ENCODE measurements around the gene RPS6KB2. TPM values are rescaled to one million over a fixed set of nuclear protein-coding genes. Genes with fewer than 3 reads are reported as not detected.
A peak's percentile ranks its signal among the peaks of the same experiment; 100 is the strongest.

Gene RPS6KB2
- polyA plus RNA-seq: 40.3 TPM
- long read RNA-seq, donor 1, partial matches to known transcripts: 0 of 2 reads
- long read RNA-seq, donor 1, other reads (novel, unspliced or antisense): 0 of 2 reads
- long read RNA-seq, donor 2, transcript RPS6KB2-201 (15 exons, 1,733 nt): major isoform, 5 of 14 reads
- long read RNA-seq, donor 2, partial matches to known transcripts: 9 of 14 reads
- long read RNA-seq, donor 2, other reads (novel, unspliced or antisense): 0 of 14 reads
- long read RNA-seq, donor 3: 0 reads
- long read RNA-seq, donor 4, partial matches to known transcripts: 0 of 2 reads
- long read RNA-seq, donor 4, other reads (novel, unspliced or antisense): 0 of 2 reads
- long read RNA-seq, donor 5, partial matches to known transcripts: 0 of 3 reads
- long read RNA-seq, donor 5, other reads (novel, unspliced or antisense): 0 of 3 reads
- long read RNA-seq, donor 6, transcript RPS6KB2-201 (15 exons, 1,733 nt): major isoform, 6 of 6 reads
- long read RNA-seq, donor 6, partial matches to known transcripts: 0 of 6 reads
- long read RNA-seq, donor 6, other reads (novel, unspliced or antisense): 0 of 6 reads
- long read RNA-seq, donor 7, transcript RPS6KB2-201 (15 exons, 1,733 nt): major isoform, 5 of 5 reads
- long read RNA-seq, donor 7, partial matches to known transcripts: 0 of 5 reads
- long read RNA-seq, donor 7, other reads (novel, unspliced or antisense): 0 of 5 reads
- long read RNA-seq, donor 8, transcript RPS6KB2-201 (15 exons, 1,733 nt): major isoform, 7 of 7 reads
- long read RNA-seq, donor 8, partial matches to known transcripts: 0 of 7 reads
- long read RNA-seq, donor 8, other reads (novel, unspliced or antisense): 0 of 7 reads
- long read RNA-seq, donor 9, transcript RPS6KB2-201 (15 exons, 1,733 nt): major isoform, 5 of 5 reads
- long read RNA-seq, donor 9, partial matches to known transcripts: 0 of 5 reads
- long read RNA-seq, donor 9, other reads (novel, unspliced or antisense): 0 of 5 reads
- long read RNA-seq, donor 10, transcript RPS6KB2-201 (15 exons, 1,733 nt): major isoform, 5 of 12 reads
- long read RNA-seq, donor 10, partial matches to known transcripts: 7 of 12 reads
- long read RNA-seq, donor 10, other reads (novel, unspliced or antisense): 0 of 12 reads
- long read RNA-seq, donor 11, transcript RPS6KB2-201 (15 exons, 1,733 nt): major isoform, 6 of 6 reads
- long read RNA-seq, donor 11, partial matches to known transcripts: 0 of 6 reads
- long read RNA-seq, donor 11, other reads (novel, unspliced or antisense): 0 of 6 reads

DNA sequence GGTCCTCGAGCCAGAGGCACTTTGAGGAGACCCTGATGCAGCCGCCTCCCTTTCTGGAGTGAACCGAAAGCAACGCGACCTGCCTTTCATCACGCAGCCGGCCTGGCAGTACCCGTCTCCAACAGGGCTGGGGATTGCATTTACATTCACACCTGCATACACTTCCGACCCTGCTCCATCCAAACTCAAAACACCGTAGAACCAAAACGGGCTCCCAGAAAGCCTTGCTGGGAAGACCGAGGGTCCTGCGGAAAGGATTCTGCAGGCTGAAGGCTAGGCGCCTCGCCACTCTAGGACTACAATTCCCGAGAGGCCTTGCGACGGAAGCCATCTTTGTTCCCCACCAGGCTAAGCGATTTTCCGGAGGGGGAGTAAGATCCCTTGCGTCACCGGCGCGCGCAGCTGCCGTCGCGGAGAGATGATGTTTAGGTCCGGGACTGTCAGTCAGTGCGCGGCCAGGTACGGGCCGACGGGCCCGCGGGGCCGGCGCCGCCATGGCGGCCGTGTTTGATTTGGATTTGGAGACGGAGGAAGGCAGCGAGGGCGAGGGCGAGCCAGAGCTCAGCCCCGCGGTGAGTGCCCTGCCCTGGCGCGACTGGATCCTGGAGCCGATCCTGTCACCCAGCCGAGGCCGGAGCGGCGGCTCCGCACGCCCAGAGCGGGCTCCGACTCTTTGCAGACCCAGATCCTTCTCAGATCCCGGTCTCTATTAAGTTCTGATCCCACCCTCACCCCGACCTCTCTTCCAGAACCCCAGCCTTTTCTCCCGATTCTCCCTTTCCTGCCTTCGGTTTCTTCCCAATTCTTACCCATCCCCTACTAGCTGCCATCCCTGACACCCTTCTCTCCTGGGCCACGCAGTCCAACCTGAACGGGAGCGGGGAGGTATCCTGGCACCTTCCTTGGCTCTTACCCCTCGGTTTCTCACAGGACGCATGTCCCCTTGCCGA is at the start of gene RPS6KB2:
Gene RPS6KB2, plus strand, starts transcription at position 443 of the 950 bp plus-strand sequence. Its CDS starts 52 bp downstream, at position 495.
- H3K4me1 ChIP-seq (ENCODE audit: control insufficient read depth, insufficient read depth, low read length): peaks cover 12% of the 10 kb centered on the region
- peak within 1 kb of the TSS; percentile 82 for H3K27ac ChIP-seq (ENCODE audit: low read length)
- peak; percentile 98 for DNase-seq
- no peaks in the 10 kb centered on the region for H3K27me3 ChIP-seq (ENCODE audit: control insufficient read depth, insufficient read depth, low read length)
- no peaks in the 10 kb centered on the region for H3K9me3 ChIP-seq (ENCODE audit: control insufficient read depth, low read depth, low read length)
- 0% methylated on average over 3 of the region's 68 CpGs for WGBS (ENCODE audit: insufficient coverage, low lambda C conversion rate)
- H3K36me3 ChIP-seq (ENCODE audit: control insufficient read depth, insufficient read depth, low read length): peaks cover 27% of the 10 kb centered on the region
- peak within 1 kb of the TSS; percentile 88 for H3K4me3 ChIP-seq (ENCODE audit: low read length)

DNA sequence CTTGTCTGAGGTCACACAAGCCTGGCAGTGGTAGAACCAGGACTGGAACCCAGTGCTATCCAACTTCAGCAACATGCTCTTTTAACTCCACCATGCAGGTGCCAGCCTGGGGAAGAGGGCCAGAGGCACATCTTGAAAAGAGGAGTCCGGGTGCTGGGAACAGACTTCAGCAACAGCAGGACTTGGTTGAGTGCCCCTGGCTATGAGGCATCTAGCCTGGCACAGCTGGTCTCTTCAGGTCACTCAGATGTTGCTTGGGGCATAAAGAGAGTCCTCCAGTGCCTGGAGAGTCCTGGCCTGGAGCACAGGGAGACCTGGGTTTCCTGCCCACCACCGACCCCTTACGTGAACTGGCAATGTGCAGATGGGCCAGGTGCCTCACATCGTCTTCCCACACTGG is 49.8 kb upstream of the RPS6KB2 start:
- H3K27ac ChIP-seq (ENCODE audit: low read length): no peak overlapping the region
- no peak for DNase-seq
- no peaks in the 10 kb centered on the region for H3K9me3 ChIP-seq (ENCODE audit: control insufficient read depth, low read depth, low read length)
- peaks cover 32% of the 10 kb centered on the region for H3K4me1 ChIP-seq (ENCODE audit: control insufficient read depth, insufficient read depth, low read length)
- WGBS (ENCODE audit: insufficient coverage, low lambda C conversion rate): no CpG with 5 or more reads among the region's 4 CpGs
- H3K27me3 ChIP-seq (ENCODE audit: control insufficient read depth, insufficient read depth, low read length): peaks cover 10% of the 10 kb centered on the region
- no peak overlapping the region for H3K4me3 ChIP-seq (ENCODE audit: low read length)
- no peaks in the 10 kb centered on the region for H3K36me3 ChIP-seq (ENCODE audit: control insufficient read depth, insufficient read depth, low read length)

DNA sequence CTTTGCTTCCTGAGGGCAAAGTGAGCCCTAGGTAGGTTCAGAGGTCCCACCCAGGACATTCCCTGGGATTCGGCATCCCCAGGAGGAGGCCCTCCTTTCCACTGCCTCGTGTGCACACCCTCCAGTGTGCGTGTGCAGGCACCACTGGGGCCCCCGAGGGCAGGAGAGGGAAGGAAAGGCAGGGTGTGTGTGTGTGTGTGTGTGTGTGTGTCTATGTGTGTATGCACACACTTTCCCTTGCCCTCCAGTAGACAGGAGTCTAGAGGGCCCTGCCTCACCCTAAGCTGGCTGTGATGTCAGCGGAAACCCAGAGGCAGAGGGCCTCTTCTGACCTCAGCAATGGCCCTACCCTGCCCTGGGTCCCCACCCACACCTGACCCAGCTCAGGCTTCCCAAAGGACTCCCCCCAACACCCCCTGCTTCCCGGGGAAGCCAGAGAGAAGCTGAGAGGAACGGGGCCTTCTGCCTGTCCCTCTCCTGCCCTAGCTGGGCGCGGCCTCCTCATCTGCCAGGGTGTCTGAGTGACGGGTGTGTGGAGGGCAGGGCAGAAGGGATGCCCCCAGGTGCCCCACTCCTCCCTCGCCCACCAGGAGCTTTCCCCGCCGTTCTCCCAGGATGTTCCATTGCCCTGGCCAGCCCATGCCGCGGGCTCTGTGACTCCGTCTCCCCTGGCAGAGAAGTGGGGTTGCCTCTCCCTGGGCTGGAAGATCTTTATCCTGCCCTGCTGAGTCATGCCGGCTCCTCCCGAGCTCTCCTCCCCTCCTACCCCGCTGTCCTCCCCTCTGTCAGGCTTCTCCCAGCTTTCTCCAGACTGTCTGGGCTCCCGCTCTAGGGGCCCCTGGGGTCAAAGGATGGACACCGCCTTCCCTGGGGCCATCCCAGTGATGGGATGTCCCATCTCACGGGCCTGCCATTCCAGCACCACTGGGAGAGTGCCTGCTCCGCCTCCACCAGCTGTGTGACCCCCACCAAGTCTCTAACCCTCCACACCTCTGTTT is 48.9 kb upstream of the RPS6KB2 start:
- peak; percentile 67 to 82 for DNase-seq
- H3K4me3 ChIP-seq (ENCODE audit: low read length): no peak overlapping the region
- H3K4me1 ChIP-seq (ENCODE audit: control insufficient read depth, insufficient read depth, low read length): peaks cover 24% of the 10 kb centered on the region
- no CpG with 5 or more reads among the region's 23 CpGs for WGBS (ENCODE audit: insufficient coverage, low lambda C conversion rate)
- peaks cover 10% of the 10 kb centered on the region for H3K27me3 ChIP-seq (ENCODE audit: control insufficient read depth, insufficient read depth, low read length)
- H3K9me3 ChIP-seq (ENCODE audit: control insufficient read depth, low read depth, low read length): no peaks in the 10 kb centered on the region
- no peaks in the 10 kb centered on the region for H3K36me3 ChIP-seq (ENCODE audit: control insufficient read depth, insufficient read depth, low read length)
- no peak overlapping the region for H3K27ac ChIP-seq (ENCODE audit: low read length)

DNA sequence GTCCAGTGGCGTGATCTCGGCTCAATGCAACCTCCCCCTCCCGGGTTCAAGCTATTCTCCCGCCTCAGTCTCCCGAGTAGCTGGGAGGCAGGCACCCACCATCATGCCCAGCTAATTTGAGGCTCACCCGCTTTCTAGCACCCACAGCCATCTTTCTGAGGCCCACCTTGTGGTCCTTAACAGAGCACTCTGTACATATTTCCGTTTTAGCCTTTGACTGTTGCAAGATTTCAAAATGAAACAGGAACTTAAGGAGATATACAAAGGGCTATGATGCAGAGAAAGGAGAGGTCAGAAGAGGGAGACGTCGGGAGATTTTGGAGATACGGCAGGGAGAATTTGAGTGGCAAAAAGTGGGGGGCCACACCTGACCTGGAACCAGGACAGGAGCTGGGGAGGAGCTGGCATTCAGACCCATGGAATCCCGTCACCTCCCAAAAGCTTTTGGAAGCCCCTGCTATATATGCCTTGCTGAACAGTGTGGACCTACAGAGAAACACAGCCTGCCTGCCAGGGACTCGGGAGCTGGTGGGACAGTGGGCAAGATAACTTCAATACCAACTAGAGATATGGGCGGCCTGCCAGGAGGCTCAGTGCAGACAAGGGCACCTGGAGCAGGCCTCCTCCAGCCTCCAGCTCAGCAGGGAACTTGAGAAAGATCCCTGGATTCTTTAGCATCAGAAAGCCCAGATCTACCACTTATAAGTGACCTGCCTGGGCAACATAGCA is 46.9 kb upstream of the RPS6KB2 start:
- DNase-seq: no peak

DNA sequence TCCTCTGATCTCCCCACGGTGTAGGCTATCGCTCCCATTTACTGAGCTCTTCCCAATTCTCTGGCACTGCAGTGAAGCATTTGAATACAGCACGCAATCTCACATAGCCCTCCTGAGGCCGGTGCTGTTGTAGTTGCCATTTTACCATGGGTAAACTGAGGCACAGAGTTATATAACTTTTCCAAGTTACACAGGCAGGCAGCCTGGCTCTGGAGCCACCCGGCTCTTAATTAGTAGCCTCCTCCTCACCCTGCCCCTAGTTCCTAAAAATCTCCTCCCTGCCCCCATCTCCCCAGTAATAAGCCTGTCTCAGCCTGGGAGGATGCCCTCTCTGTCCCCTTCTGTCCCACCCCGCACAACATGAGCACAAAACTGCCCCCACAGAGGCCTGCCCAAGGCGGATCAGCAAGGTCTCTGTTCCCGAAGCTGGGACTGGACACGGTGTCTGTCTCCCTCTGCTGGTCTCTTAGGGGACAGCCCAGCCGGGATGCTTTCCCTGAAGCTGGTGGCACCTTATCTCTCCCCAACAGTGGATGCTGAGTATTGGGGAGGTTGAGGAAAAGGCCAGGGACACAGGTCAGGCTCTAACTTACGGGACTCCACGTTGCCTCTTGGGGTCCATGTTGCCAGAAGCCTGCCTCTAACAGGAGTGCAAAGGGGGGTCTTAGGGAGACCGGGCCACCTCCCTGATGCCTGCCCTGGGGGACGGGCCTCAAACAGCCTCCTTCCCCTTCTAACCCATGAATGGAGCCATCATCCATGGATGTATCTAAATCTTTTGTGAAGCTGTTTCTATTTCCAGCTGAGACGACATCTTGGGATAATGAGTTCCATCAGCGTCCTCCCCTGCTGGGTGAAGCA is 45.8 kb upstream of the RPS6KB2 start:
- Histone ChIP-seq H3K4me3 (ENCODE audit: low read length) (no peak overlapping the region), H3K4me1 (ENCODE audit: control insufficient read depth, insufficient read depth, low read length) (peaks cover 18% of the 10 kb centered on the region), H3K27ac (ENCODE audit: low read length) (no peak overlapping the region), H3K27me3 (ENCODE audit: control insufficient read depth, insufficient read depth, low read length) (no peaks in the 10 kb centered on the region), H3K36me3 (ENCODE audit: control insufficient read depth, insufficient read depth, low read length) (no peaks in the 10 kb centered on the region), H3K9me3 (ENCODE audit: control insufficient read depth, low read depth, low read length) (no peaks in the 10 kb centered on the region)
- WGBS (ENCODE audit: insufficient coverage, low lambda C conversion rate): no CpG with 5 or more reads among the region's 16 CpGs
- peak in 1 of 2 donors; percentile 59 for DNase-seq

More for the DNA sequence above, 46.9 kb upstream of the RPS6KB2 start:
- H3K27ac ChIP-seq (ENCODE audit: low read length): no peak overlapping the region
- WGBS (ENCODE audit: insufficient coverage, low lambda C conversion rate): 100% methylated on average over 1 of the region's 13 CpGs
- no peak overlapping the region for H3K4me3 ChIP-seq (ENCODE audit: low read length)
- no peaks in the 10 kb centered on the region for H3K9me3 ChIP-seq (ENCODE audit: control insufficient read depth, low read depth, low read length)
- H3K27me3 ChIP-seq (ENCODE audit: control insufficient read depth, insufficient read depth, low read length): peaks cover under 1% of the 10 kb centered on the region
- H3K4me1 ChIP-seq (ENCODE audit: control insufficient read depth, insufficient read depth, low read length): peaks cover 18% of the 10 kb centered on the region
- no peaks in the 10 kb centered on the region for H3K36me3 ChIP-seq (ENCODE audit: control insufficient read depth, insufficient read depth, low read length)

DNA sequence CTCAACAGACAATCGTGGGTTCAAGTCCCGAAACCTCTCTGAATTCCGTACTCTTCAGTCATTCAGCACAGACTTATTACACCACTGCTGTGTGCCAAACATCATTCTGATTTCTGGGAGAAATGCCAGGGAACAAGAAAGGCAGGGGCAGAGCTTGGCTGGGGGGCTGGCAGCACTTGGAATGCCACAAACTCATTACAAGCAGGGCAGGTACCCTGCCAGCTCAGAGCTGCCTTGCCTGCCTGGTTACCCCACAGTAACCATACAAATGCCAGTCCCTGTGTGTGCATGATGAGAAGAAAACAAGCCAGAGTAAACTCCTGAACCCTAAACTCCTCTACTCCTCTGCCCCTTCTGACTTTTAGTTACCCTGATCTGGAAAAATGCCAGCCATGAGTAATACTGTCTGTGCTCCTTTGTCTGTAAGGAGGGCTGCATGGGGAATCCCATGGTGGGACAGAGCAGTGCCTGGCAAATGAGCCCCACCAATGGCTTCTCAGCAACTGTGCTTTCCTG is 43.4 kb upstream of the RPS6KB2 start:
- no peak overlapping the region for H3K4me3 ChIP-seq (ENCODE audit: low read length)
- WGBS (ENCODE audit: insufficient coverage, low lambda C conversion rate): no CpG with 5 or more reads among the region's 3 CpGs

DNA sequence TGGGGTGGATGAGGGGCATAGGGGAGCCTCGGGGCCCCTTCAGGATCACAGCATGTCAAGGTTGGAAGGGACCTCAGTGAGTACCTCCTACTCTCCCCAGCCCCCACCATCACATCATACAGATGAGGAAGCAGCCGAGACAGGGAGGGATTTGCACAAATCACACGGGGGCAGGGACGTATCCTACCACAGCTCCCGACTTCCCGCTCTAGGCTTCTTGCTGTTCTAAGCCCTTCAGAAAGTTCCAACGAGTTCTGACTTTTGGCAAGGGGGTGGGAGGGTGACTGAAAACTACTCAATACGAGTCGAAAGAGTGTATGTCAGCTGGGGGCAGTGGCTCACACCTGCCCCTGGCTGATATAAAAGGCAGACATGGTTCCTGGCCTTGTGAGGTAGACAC is 41.2 kb upstream of the RPS6KB2 start:
- Histone ChIP-seq H3K9me3 (ENCODE audit: control insufficient read depth, low read depth, low read length) (peaks cover 2% of the 10 kb centered on the region), H3K4me1 (ENCODE audit: control insufficient read depth, insufficient read depth, low read length) (peaks cover 13% of the 10 kb centered on the region), H3K36me3 (ENCODE audit: control insufficient read depth, insufficient read depth, low read length) (no peaks in the 10 kb centered on the region), H3K27ac (ENCODE audit: low read length) (no peak overlapping the region), H3K4me3 (ENCODE audit: low read length) (no peak overlapping the region), H3K27me3 (ENCODE audit: control insufficient read depth, insufficient read depth, low read length) (no peaks in the 10 kb centered on the region)
- DNase-seq: no peak
- WGBS (ENCODE audit: insufficient coverage, low lambda C conversion rate): no CpG with 5 or more reads among the region's 9 CpGs

More for the DNA sequence above, 43.4 kb upstream of the RPS6KB2 start:
- no peaks in the 10 kb centered on the region for H3K36me3 ChIP-seq (ENCODE audit: control insufficient read depth, insufficient read depth, low read length)
- no peak for DNase-seq
- H3K4me1 ChIP-seq (ENCODE audit: control insufficient read depth, insufficient read depth, low read length): peaks cover 5% of the 10 kb centered on the region
- no peaks in the 10 kb centered on the region for H3K9me3 ChIP-seq (ENCODE audit: control insufficient read depth, low read depth, low read length)
- H3K27me3 ChIP-seq (ENCODE audit: control insufficient read depth, insufficient read depth, low read length): no peaks in the 10 kb centered on the region
- no peak overlapping the region for H3K27ac ChIP-seq (ENCODE audit: low read length)
